H9 (cell line): ENCODE measurements around the gene DBR1. TPM values are rescaled to one million over a fixed set of nuclear protein-coding genes. Genes with fewer than 3 reads are reported as not detected.

Experiments used
- DNase-seq: peaks from one replicate; pipeline ENCODE4 v3.0.0-alpha.2; 2017
- H2AFZ ChIP-seq: one replicate; pipeline ENCODE4 v1.6.1; 2013; ENCODE audit warnings: mild to moderate bottlenecking, low read length, control low read depth, moderate library complexity
- H2AK5ac ChIP-seq: 2 replicates; pipeline ENCODE4 v1.6.1; 2013; ENCODE audit warnings: low read length, control low read depth, mixed read lengths; ENCODE audit not compliant: insufficient read length
- H2BK120ac ChIP-seq: one replicate; pipeline ENCODE4 v1.6.1; 2013; ENCODE audit warnings: low read depth, mild to moderate bottlenecking, low read length, control low read depth, inconsistent platforms; ENCODE audit not compliant: poor library complexity, severe bottlenecking
- H2BK12ac ChIP-seq: 2 replicates; pipeline ENCODE4 v1.6.1; 2013; ENCODE audit warnings: low read length, control low read depth, mixed read lengths, low read depth; ENCODE audit not compliant: insufficient read length
- H2BK15ac ChIP-seq: 2 replicates; pipeline ENCODE4 v1.6.1; 2013; ENCODE audit warnings: low read depth, low read length, control low read depth
- H2BK20ac ChIP-seq: one replicate; pipeline ENCODE4 v1.6.1; 2013; ENCODE audit warnings: low read depth, mild to moderate bottlenecking, low read length, control low read depth, inconsistent platforms; ENCODE audit not compliant: poor library complexity, severe bottlenecking
- H2BK5ac ChIP-seq: 2 replicates; pipeline ENCODE4 v1.6.1; 2013; ENCODE audit warnings: low read length, control low read depth, mixed read lengths; ENCODE audit not compliant: insufficient read length
- H3K14ac ChIP-seq: 2 replicates; pipeline ENCODE4 v1.6.1; 2013; ENCODE audit warnings: low read length, control low read depth; ENCODE audit not compliant: insufficient read depth
- H3K18ac ChIP-seq: 2 replicates; pipeline ENCODE4 v1.6.1; 2013; ENCODE audit warnings: low read depth, mild to moderate bottlenecking, mixed read lengths, low read length, control low read depth; ENCODE audit not compliant: insufficient read length
- H3K23ac ChIP-seq: 2 replicates; pipeline ENCODE4 v1.6.1; 2013; ENCODE audit warnings: low read length, control low read depth, mixed read lengths, low read depth; ENCODE audit not compliant: insufficient read length
- H3K23me2 ChIP-seq: 2 replicates; pipeline ENCODE4 v1.6.1; 2013; ENCODE audit warnings: low read depth, mild to moderate bottlenecking, mixed read lengths, low read length, control low read depth; ENCODE audit not compliant: insufficient read length, poor library complexity, severe bottlenecking
- H3K27ac ChIP-seq: 2 replicates; pipeline ENCODE4 v1.5.1; 2013; ENCODE audit warnings: low read length, control low read depth, mixed read lengths, low read depth; ENCODE audit not compliant: insufficient read length
- H3K27me3 ChIP-seq: 2 replicates; pipeline ENCODE4 v1.6.1; 2013; ENCODE audit warnings: low read length, control low read depth, inconsistent platforms; ENCODE audit not compliant: insufficient read depth
- H3K4ac ChIP-seq: 2 replicates; pipeline ENCODE4 v1.6.1; 2013; ENCODE audit warnings: low read depth, mild to moderate bottlenecking, control low read depth, inconsistent platforms, low read length, moderate library complexity
- H3K4me1 ChIP-seq: 2 replicates; pipeline ENCODE4 v1.6.1; 2013; ENCODE audit warnings: low read length, control low read depth, inconsistent platforms; ENCODE audit not compliant: insufficient read depth
- H3K4me2 ChIP-seq: 2 replicates; pipeline ENCODE4 v1.6.1; 2013; ENCODE audit warnings: low read length, control low read depth, mixed read lengths; ENCODE audit not compliant: insufficient read length, insufficient read depth
- H3K56ac ChIP-seq: 2 replicates; pipeline ENCODE4 v1.6.1; 2013; ENCODE audit warnings: low read depth, mild to moderate bottlenecking, mixed read lengths, low read length, control low read depth; ENCODE audit not compliant: insufficient read length
- H3K79me1 ChIP-seq: 2 replicates; pipeline ENCODE4 v1.6.1; 2013; ENCODE audit warnings: low read depth, mild to moderate bottlenecking, moderate library complexity, low read length, control low read depth, inconsistent platforms; ENCODE audit not compliant: insufficient read depth, poor library complexity, severe bottlenecking
- H3K79me2 ChIP-seq: 2 replicates; pipeline ENCODE4 v1.6.1; 2013; ENCODE audit warnings: low read length, control low read depth, inconsistent platforms; ENCODE audit not compliant: insufficient read depth
- H3K9ac ChIP-seq: 2 replicates; pipeline ENCODE4 v1.6.1; 2013; ENCODE audit warnings: low read length, control low read depth, mixed read lengths; ENCODE audit not compliant: insufficient read length; ENCODE audit errors: extremely low read depth
- H3K9me3 ChIP-seq: one replicate; pipeline ENCODE4 v1.6.1; 2013; ENCODE audit warnings: low read depth, low read length, inconsistent platforms; ENCODE audit not compliant: control insufficient read depth
- H3T11ph ChIP-seq: one replicate; pipeline ENCODE4 v1.6.1; 2013; ENCODE audit warnings: mild to moderate bottlenecking, low read length, control low read depth, inconsistent platforms
- H4K20me1 ChIP-seq: one replicate; pipeline ENCODE4 v1.6.1; 2013; ENCODE audit not compliant: control insufficient read depth, insufficient read length, insufficient read depth
- H4K5ac ChIP-seq: 2 replicates; pipeline ENCODE4 v1.6.1; 2013; ENCODE audit warnings: low read depth, mild to moderate bottlenecking, mixed read lengths, low read length, control low read depth; ENCODE audit not compliant: insufficient read length
- H4K8ac ChIP-seq: replicated peaks from 2 replicates; pipeline ENCODE4 v1.6.1; 2013; ENCODE audit warnings: low read length, control low read depth, mixed read lengths, low read depth; ENCODE audit not compliant: insufficient read length
- H4K91ac ChIP-seq: 2 replicates; pipeline ENCODE4 v1.6.1; 2013; ENCODE audit warnings: low read depth, mild to moderate bottlenecking, moderate library complexity, mixed read lengths, low read length, control low read depth; ENCODE audit not compliant: insufficient read length
- H3K27ac Mint-ChIP-seq, 3 experiments: 2 replicates in 2 of 3; 3 replicates in 1 of 3; pipeline ENCODE4 v1.8.0; 2020 to 2021; ENCODE audit warnings: mixed read lengths in 3 of 3, mild to moderate bottlenecking in 1 of 3, moderate library complexity in 1 of 3
- H3K27me3 Mint-ChIP-seq: 2 replicates; pipeline ENCODE4 v1.8.0; 2021; ENCODE audit warnings: low read depth, mild to moderate bottlenecking, moderate library complexity, mixed read lengths
- H3K36me3 Mint-ChIP-seq, 3 experiments: 2 replicates in 2 of 3; 3 replicates in 1 of 3; pipeline ENCODE4 v1.8.0; 2020 to 2021; ENCODE audit warnings: low read depth in 3 of 3, mixed read lengths in 3 of 3; ENCODE audit not compliant: insufficient read depth in 1 of 3
- H3K4me1 Mint-ChIP-seq, 2 experiments: 2 replicates each; pipeline ENCODE4 v1.8.0; 2020; ENCODE audit warnings: mixed read lengths in 2 of 2
- H3K4me3 Mint-ChIP-seq, 2 experiments: 2 replicates in 1 of 2; 3 replicates in 1 of 2; pipeline ENCODE4 v1.8.0; 2020 to 2021; ENCODE audit warnings: mild to moderate bottlenecking in 2 of 2, mixed read lengths in 2 of 2, moderate library complexity in 1 of 2
- H3K9me3 Mint-ChIP-seq, 2 experiments: 2 replicates in 1 of 2; 3 replicates in 1 of 2; pipeline ENCODE4 v1.8.0; 2020; ENCODE audit warnings: mild to moderate bottlenecking in 2 of 2, mixed read lengths in 2 of 2, moderate library complexity in 1 of 2
- WGBS: extraction: QIAGEN DNeasy Blood & Tissue Kit; methylation state at CpG from one replicate; pipeline ENCODE4 v1.1.7; 2013; ENCODE audit warnings: missing lambda C conversion rate, low lambda C conversion rate, mixed read lengths; ENCODE audit not compliant: insufficient read length; ENCODE audit errors: extremely low coverage; 5-methylcytosine and 5-hydroxymethylcytosine counted together
- total RNA-seq: library from RNA; stranded (reverse); gene quantifications from 2 replicates; pipeline ENCODE4 v1.2.1, GENCODE V29; 2021
- TF ChIP-seq, protein P1 (sequence below): fragments of 200-600 bp; sonication (generic); conservative IDR thresholded peaks from 3 replicates; pipeline ENCODE4 v1.8.0; 2021; ENCODE audit warnings: antibody characterized with exemption, mild to moderate bottlenecking

The DBR1 gene
- total RNA-seq, 1 experiment from 2014 or later = 21.6 TPM

DNA sequence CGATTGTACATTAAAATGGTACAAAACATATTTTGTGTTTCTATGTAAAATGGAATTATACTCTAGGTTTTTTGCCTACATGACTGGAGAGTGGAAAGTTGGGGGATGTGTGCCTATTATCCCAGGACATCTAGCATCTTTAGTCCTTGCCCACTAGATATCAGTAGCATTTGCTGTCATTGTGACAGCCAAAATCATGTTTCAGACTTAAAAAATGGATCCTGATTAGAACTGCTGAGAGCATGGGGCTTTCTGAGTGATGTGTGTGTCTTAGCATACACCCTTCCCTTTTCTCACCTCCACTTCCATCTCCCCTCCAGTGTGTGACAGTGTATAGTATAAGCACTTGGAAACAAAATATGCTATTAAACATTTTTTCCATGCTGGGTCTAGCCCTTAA is 25.7 kb upstream of the DBR1 start:
- H3K79me2 ChIP-seq = peaks cover 19% of the 10 kb centered on the region; the same call in 1 of the 2 replicates
- H2BK12ac ChIP-seq = no peak overlapping the region
- no peak overlapping the region for H2BK5ac ChIP-seq
- H4K8ac ChIP-seq = no peak overlapping the region
- no peaks in the 10 kb centered on the region for H3K9me3 ChIP-seq
- peaks cover 2% of the 10 kb centered on the region for H4K20me1 ChIP-seq
- H2BK120ac ChIP-seq = no peak overlapping the region
- H3T11ph ChIP-seq = no peak overlapping the region
- no peak overlapping the region for H2BK20ac ChIP-seq
- H3K23me2 ChIP-seq = no peaks in the 10 kb centered on the region
- Mint-ChIP-seq H3K9me3 (no peaks in the 10 kb centered on the region), H3K36me3 (peaks cover 0 to 8% (median 4%) of the 10 kb centered on the region in 3 experiments; a peak in 3 of 7 replicates), H3K27ac (no peak overlapping the region; a peak in 1 of 7 replicates), H3K4me1 (peaks cover 12 to 15% of the 10 kb centered on the region in 2 experiments), H3K4me3 (no peak overlapping the region), H3K27me3 (no peaks in the 10 kb centered on the region)
- H3K14ac ChIP-seq = no peak overlapping the region
- no peak for DNase-seq
- no peak overlapping the region for H3K56ac ChIP-seq
- H2AFZ ChIP-seq = no peak overlapping the region
- no peak overlapping the region for H3K4ac ChIP-seq
- no peak overlapping the region for H2AK5ac ChIP-seq
- H3K27ac ChIP-seq = no peak overlapping the region
- H3K9ac ChIP-seq = no peak overlapping the region
- no peak overlapping the region for H3K23ac ChIP-seq
- H3K79me1 ChIP-seq = peaks cover 3% of the 10 kb centered on the region
- H3K4me1 ChIP-seq = no peaks in the 10 kb centered on the region
- no peak overlapping the region for H3K4me2 ChIP-seq
- H4K5ac ChIP-seq = no peak overlapping the region
- H3K18ac ChIP-seq = no peak overlapping the region
- TF ChIP-seq, protein P1, sequence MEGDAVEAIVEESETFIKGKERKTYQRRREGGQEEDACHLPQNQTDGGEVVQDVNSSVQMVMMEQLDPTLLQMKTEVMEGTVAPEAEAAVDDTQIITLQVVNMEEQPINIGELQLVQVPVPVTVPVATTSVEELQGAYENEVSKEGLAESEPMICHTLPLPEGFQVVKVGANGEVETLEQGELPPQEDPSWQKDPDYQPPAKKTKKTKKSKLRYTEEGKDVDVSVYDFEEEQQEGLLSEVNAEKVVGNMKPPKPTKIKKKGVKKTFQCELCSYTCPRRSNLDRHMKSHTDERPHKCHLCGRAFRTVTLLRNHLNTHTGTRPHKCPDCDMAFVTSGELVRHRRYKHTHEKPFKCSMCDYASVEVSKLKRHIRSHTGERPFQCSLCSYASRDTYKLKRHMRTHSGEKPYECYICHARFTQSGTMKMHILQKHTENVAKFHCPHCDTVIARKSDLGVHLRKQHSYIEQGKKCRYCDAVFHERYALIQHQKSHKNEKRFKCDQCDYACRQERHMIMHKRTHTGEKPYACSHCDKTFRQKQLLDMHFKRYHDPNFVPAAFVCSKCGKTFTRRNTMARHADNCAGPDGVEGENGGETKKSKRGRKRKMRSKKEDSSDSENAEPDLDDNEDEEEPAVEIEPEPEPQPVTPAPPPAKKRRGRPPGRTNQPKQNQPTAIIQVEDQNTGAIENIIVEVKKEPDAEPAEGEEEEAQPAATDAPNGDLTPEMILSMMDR = no peak
- no peak overlapping the region for H2BK15ac ChIP-seq
- H4K91ac ChIP-seq = no peak overlapping the region
- no CpG with 5 or more reads among the region's 1 CpG for WGBS
- no peaks in the 10 kb centered on the region for H3K27me3 ChIP-seq
